ENCODE results near the gene SMC5. TPM values are rescaled to one million over a fixed set of nuclear protein-coding genes. Genes with fewer than 3 reads are reported as not detected.
A peak's percentile ranks its signal among the peaks of the same experiment; 100 is the strongest.

The SMC5 gene
- polyA plus RNA-seq, 1 of the 3 experiments (the other 2 are of a cell fraction) = 5.3 TPM

GRCh38 chr9:70303268-70303667 is 44.5 kb downstream of the SMC5 start:
- H3K9me2 ChIP-seq = no peaks in the 10 kb centered on the region
- no peak for TF ChIP-seq MEF2A (IDR thresholded peaks at IDR 0.05; ENCODE audit: borderline replicate concordance, low read depth)
- TF ChIP-seq TAF1 (IDR thresholded peaks at IDR 0.05; ENCODE audit: borderline replicate concordance, low read depth, low read length) = no peak
- TF ChIP-seq RXRA (IDR thresholded peaks at IDR 0.05; ENCODE audit: borderline replicate concordance, low read depth) = no peak
- no peak for TF ChIP-seq SMC3 (IDR thresholded peaks at IDR 0.05; ENCODE audit: low read depth, low read length)
- no peak for TF ChIP-seq RAD21 (IDR thresholded peaks at IDR 0.05; ENCODE audit: low read length)
- TF ChIP-seq CHD2 (IDR thresholded peaks at IDR 0.05; ENCODE audit: low read length, partially characterized antibody) = no peak
- TF ChIP-seq TCF12 (IDR thresholded peaks at IDR 0.05) = 0 out of 2 replicates have a peak, but pooled peaks have one; percentile 7
- no peak for DNase-seq
- H3K4me1 ChIP-seq (ENCODE audit: control insufficient read depth in 1 of 2, insufficient read depth in 2 of 2, low read depth in 1 of 2, low read length in 1 of 2) = no peaks in the 10 kb centered on the region
- ChIA-PET CTCF (no interaction called here), POLR2A (no interaction called here)
- no peaks in the 10 kb centered on the region for H4K20me1 ChIP-seq (ENCODE audit: insufficient read depth)
- no peaks in the 10 kb centered on the region for H3K27me3 ChIP-seq (ENCODE audit: insufficient read depth)
- no peak overlapping the region for H3K9ac ChIP-seq
- peaks cover 59 to 85% of the 10 kb centered on the region in 2 experiments for H3K36me3 ChIP-seq (replicated peaks in 1 of 2; ENCODE audit: control insufficient read depth in 1 of 2, insufficient read depth in 2 of 2, low read length in 1 of 2)
- peaks cover 13% of the 10 kb centered on the region for H3F3A ChIP-seq (replicated peaks; ENCODE audit: insufficient read depth)
- H3K27ac ChIP-seq (ENCODE audit: low read depth in 2 of 2, low read length in 1 of 2) = no peak overlapping the region
- no peak overlapping the region for H2AFZ ChIP-seq (ENCODE audit: low read depth)
- 69% methylated on average over 5 of the region's 5 CpGs for WGBS (ENCODE audit: low lambda C conversion rate)
- H3K4me2 ChIP-seq = no peak overlapping the region
- H3K79me2 ChIP-seq (ENCODE audit: insufficient read depth) = peaks cover 44% of the 10 kb centered on the region
- no peaks in the 10 kb centered on the region for H3K9me3 ChIP-seq
- no peak overlapping the region for H3K4me3 ChIP-seq (ENCODE audit: low read depth in 2 of 2, low read length in 1 of 2)

GRCh38 chr9:70304810-70305209 is 46.0 kb downstream of the SMC5 start:
- POLR2A ChIA-PET = no interaction called here
- Histone ChIP-seq H2AFZ (ENCODE audit: low read depth) (no peak overlapping the region), H3K36me3 (replicated peaks in 1 of 2; ENCODE audit: control insufficient read depth in 1 of 2, insufficient read depth in 2 of 2, low read length in 1 of 2) (peaks cover 52 to 84% of the 10 kb centered on the region in 2 experiments), H4K20me1 (ENCODE audit: insufficient read depth) (no peaks in the 10 kb centered on the region), H3K79me2 (ENCODE audit: insufficient read depth) (peaks cover 34% of the 10 kb centered on the region), H3K4me3 (ENCODE audit: low read depth in 2 of 2, low read length in 1 of 2) (no peak overlapping the region), H3K9ac (no peak overlapping the region), H3K27me3 (ENCODE audit: insufficient read depth) (no peaks in the 10 kb centered on the region), H3K27ac (ENCODE audit: low read depth in 2 of 2, low read length in 1 of 2) (no peak overlapping the region), H3F3A (replicated peaks; ENCODE audit: insufficient read depth) (peaks cover 13% of the 10 kb centered on the region), H3K9me2 (no peaks in the 10 kb centered on the region; the same call in 1 of the 2 replicates), H3K9me3 (no peaks in the 10 kb centered on the region), H3K4me1 (ENCODE audit: control insufficient read depth in 1 of 2, insufficient read depth in 2 of 2, low read depth in 1 of 2, low read length in 1 of 2) (no peaks in the 10 kb centered on the region), H3K4me2 (no peak overlapping the region)
- CTCF ChIA-PET = no interaction called here
- no peak for DNase-seq
- TF ChIP-seq POLR2AphosphoS5 (IDR thresholded peaks at IDR 0.05; ENCODE audit: low read depth, low read length) (no peak), MEF2A (IDR thresholded peaks at IDR 0.05; ENCODE audit: borderline replicate concordance, low read depth) (no peak), NRF1 (IDR thresholded peaks at IDR 0.05; ENCODE audit: low read depth, low read length) (no peak), MXI1 (IDR thresholded peaks at IDR 0.05; ENCODE audit: low read depth, low read length) (no peak), TAF1 (IDR thresholded peaks at IDR 0.05; ENCODE audit: borderline replicate concordance, low read depth, low read length) (no peak), RXRA (IDR thresholded peaks at IDR 0.05; ENCODE audit: borderline replicate concordance, low read depth) (no peak), SIN3A (IDR thresholded peaks at IDR 0.05; ENCODE audit: borderline replicate concordance, low read depth, low read length) (no peak), REST (IDR thresholded peaks at IDR 0.05; ENCODE audit: low read depth, low read length) (no peak), TCF12 (IDR thresholded peaks at IDR 0.05) (no peak), YY1 (IDR thresholded peaks at IDR 0.05; ENCODE audit: low read depth) (no peak), RFX5 (IDR thresholded peaks at IDR 0.05; ENCODE audit: low read length) (no peak), GATA2 (CRISPR knock-in tag; IDR thresholded peaks at IDR 0.05) (no peak), USF1 (IDR thresholded peaks at IDR 0.05; ENCODE audit: borderline replicate concordance, low read depth) (no peak)
